HG02884 (cell line): ENCODE data around the gene RANGRF.

Experiments
- ATAC-seq: cut with Tn5 transposase; IDR thresholded peaks from one replicate; pipeline ENCODE4 v1.9.1; 2021; ENCODE audit warnings: mild to moderate bottlenecking, moderate library complexity; ENCODE audit not compliant: unreplicated experiment

Gene RANGRF

GRCh38 chr17:8273884-8274444, 14.5 kb upstream of the RANGRF start:
- no peak for ATAC-seq

DNA sequence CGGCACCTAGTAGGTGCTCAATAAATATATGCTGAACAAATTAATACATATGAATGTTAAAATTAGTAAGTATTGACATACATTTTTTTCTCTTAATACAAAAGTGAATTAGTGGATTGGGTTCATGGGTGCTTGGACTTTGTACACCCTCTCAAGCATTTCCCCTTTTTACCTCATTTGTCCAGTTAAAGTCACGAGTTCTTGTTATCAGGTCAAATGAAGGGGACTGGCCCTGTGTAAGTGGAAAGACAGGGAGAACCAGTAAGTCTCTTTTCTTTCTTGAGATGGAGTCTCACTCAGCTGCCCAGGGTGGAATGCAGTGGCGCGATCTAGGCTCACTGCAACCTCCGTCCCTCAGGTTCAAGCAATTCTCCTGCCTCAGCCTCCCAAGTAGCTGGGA, 13.7 kb upstream of the RANGRF start:
- no peak for ATAC-seq

DNA sequence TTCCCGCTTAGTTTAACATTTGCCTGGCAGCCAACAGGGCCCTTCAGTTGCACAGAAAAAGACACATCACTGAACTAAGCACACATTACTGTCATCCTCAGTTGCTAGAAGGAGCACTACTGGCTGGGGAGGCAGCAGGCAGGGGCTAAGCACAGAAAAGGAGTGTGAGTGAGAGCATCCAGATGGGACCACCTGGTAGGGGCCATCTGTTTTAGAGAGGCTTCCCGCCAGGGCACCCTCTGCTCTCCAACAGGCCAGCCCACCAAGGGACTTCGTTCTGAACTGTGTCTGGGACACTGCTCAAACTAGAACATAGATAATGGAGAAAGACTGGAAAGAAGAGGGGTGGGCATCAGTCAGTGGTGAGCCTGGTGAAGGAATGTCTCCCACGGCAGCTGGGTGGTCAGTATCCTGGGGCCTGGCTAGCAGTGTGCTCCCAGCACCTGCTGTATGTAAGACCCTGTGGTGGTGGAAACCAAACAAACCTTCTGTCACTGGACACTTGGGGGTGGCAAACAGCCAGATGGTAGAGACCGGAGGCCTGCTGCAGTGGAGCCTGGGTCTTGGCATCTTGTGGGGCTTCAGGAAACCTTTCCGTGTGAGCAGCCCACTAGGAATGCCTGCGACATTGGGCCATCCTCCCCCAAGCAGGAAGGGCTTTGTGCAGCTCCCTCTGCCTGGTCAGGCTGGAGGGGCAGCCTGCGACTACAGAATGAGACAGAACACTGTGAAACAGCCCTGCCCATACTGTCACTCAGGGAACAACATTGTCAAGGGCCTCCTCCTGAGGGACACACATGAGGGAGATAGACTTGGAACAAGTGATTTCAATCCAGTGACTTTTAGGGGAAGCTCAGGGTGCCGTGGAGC, 12.8 kb upstream of the RANGRF start:
- no peak for ATAC-seq

GRCh38 chr17:8277317-8277716, 11.2 kb upstream of the RANGRF start:
- no peak for ATAC-seq

DNA sequence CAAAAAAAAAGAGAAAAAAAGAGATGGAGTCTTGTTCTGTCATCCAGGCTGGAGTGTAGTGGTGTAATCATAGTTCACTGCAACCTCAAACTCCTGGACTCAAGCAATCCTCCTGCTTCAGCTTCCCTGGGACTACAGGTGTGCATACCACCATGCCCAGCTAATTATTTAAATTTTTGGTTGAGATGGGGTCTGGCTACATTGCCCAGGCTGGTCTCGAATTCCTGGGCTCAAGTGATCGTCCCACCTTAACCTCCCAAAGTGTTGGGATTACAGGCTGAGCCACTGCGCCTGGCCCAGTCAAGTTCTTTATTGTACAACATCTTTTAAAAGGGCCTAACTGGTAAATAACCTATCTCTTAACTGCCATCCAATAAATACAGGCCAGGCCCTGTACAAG, 6.1 kb upstream of the RANGRF start:
- ATAC-seq, result no peak

- ATAC-seq, result no peak
Observed at GRCh38 chr17:8283356-8283755, 5.1 kb upstream of the RANGRF start.

DNA sequence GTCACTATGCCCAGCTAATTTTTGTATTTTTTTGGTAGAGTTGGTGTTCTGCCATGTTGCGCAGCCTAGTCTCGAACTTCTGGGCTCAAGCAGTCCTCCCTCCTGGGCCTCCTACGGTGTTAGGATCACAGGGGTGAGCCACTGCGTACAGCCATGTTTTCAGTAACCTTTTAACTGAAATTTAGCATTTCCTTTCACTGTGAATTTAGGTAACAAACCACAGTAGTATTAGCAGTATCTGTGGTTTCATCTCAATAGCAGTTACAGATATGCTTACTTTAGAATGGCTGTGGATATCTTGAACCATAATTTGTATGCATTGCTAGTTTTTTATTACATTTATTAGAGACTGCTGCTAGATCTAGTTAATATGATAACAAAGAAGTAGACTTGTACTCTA, 4.3 kb upstream of the RANGRF start:
- no peak for ATAC-seq

DNA sequence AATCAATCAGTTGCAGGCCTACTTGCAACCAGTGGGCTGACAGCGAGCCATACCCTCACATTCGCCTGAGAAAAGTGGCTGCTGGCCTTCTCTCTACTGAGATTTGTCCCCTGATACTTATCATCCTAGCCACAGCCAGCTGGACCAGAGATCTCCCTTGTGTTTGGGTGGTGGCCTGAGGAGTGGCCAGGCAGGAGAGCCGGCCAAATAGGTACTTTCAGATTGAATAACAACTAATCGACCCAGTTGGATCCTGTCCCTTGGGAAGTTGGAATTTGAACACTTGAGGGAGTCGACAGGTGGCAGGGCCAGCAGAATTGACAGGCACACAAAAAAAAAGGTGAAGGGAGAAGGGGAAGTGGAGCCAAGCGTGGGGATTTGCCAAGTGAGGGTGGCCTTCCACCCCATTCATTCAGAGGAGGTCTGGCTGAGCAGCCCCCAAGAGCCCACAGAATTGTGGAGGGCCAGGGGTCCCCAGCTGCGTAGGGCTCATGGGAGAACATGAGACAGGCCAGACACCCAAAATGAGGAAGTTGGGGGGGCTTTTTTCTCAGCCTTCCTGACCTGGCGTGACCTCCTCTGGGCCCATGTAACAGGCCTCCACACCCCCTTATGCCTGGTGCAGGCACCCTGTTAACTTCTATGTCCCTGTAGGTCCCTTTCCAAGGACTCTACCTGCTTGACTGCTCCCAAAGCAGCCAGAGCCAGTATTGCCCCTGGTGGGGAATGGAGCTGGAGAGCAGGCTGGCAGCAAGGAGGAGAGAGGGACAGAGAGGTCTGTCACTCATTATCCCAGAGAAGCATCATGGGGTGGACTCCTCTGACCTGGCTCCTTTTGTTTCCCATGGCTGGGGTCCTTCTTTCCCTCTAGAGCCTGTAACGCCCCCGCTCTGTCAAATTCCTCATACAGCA, 2.9 kb upstream of the RANGRF start:
- ATAC-seq, result no peak

- no peak for ATAC-seq
Observed at GRCh38 chr17:8287651-8288335, 677 bp upstream of the RANGRF start.

- no peak for ATAC-seq
Observed at GRCh38 chr17:8289103-8289397, 580 bp downstream of the RANGRF start.

DNA sequence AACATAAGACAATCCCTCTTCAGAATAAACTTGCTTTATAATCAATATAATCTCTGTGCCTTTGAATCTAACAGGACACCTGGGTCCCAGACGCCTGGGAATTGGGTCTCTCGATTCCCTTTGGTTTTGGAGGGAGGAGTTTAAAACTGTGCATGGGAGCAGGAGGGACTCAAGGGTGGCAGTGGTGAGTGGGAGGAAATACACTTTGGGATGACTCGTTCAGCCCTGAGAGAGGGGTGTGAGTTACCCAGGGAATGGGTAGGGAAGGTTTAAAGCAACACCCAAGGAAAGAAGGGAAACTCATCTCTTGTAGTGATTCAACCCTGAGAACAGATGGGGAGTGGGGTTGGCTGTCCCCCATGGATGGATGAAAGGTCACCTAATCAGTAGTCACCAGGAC, 1.6 kb downstream of the RANGRF start:
- no peak for ATAC-seq

GRCh38 chr17:8292639-8293395, 4.3 kb downstream of the RANGRF start:
- ATAC-seq, result no peak

DNA sequence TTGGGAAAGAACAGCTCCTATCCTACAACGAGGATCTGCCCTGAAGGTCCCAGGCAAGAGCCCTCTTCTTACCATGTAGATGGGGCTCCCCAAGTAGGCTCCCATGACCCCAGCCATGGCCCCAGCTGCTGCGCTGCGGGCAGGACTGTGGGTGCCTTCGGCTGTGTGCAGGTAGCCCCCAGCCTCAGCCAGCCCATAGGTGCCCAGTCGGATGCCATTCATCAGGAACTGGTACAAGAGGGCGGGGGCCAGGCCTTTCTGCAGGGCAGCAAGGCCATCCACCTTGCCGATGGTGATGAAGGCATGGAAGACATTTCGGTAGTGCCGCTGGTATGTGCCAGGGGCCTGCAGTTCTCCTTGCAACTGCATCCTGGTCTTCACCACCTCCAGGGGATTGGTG, 5.9 kb downstream of the RANGRF start:
- ATAC-seq, result no peak

DNA sequence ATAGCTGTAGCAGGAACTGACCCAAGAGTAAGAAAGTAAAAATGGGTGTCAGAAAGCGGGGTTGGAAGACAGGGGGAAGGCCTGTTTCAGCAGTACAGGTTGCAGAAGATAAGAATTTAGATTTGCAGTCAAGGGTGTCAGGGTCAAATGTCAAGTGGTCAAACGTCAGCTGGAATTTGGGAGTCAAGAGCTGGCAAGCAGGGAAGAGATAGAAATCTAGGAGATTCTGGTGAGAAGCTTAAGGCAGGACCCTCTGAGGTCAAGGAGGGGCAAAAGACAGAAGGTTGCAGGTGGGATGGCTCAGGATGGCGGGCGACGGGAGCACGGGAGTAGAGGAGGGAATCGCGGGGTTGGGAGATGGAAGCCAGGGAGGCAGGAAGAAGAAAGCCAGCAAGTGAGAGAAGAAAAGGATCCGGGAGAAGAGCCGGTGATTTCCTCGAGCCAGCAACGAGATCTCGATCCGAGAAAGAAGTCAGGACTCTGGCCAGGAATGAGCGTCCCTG, 6.4 kb downstream of the RANGRF start:
- no peak for ATAC-seq

- no peak for ATAC-seq
Observed at GRCh38 chr17:8300226-8300625, 11.8 kb downstream of the RANGRF start.

GRCh38 chr17:8300627-8301242, 12.3 kb downstream of the RANGRF start:
- ATAC-seq, result no peak

DNA sequence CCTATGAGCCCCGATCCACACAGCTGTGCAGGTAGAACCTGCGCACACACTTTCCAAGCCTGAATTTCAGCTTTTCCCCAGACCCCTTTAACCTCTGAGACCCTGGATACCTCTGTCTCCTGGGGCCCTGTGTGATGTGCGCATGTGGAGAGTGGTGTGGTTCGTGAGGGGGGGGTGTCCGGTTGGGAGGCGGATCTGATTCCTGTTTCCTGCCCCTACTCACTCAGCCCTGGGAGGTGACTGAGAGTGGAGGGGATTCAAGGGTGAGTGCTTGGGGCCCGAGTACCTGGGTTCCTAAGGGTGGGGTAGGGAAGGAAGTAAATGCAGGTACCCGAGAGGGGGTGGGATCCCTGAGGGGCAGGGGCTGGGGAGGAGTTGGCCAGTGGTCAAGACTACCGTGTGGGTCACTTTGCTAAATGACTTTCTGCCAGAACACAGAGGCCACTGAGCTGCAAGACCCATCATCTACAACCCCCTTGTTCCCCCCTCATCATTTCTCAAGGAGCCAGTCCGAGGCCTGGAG, 22.2 kb downstream of the RANGRF start:
- no peak for ATAC-seq

- ATAC-seq, result no peak
Observed at GRCh38 chr17:8311131-8311790, 22.8 kb downstream of the RANGRF start.

DNA sequence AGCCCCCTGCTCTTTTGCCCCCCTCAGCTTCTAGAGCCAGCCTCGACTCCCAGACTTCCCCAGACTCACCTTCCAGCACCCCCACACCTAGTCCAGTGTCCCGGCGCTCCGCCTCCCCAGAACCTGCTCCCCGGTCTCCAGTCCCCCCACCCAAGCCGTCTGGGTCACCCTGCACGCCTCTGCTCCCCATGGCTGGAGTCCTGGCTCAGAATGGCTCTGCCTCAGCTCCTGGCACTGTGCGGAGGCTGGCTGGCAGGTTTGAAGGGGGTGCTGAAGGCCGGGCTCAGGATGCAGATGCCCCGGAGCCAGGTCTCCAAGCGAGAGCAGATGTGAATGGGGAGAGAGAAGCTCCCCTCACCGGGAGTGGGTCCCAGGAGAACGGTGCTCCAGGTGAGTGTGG, 23.8 kb downstream of the RANGRF start:
- no peak for ATAC-seq
